NCI-H1694 (cell line): ENCODE data around the gene SACM1L.
A peak's percentile ranks its signal among the peaks of the same experiment; 100 is the strongest.

Source experiments
- DNase-seq: peaks from one replicate; lab custom pipeline; 2025; lab: John Stamatoyannopoulos, UW

The SACM1L gene, protein sequence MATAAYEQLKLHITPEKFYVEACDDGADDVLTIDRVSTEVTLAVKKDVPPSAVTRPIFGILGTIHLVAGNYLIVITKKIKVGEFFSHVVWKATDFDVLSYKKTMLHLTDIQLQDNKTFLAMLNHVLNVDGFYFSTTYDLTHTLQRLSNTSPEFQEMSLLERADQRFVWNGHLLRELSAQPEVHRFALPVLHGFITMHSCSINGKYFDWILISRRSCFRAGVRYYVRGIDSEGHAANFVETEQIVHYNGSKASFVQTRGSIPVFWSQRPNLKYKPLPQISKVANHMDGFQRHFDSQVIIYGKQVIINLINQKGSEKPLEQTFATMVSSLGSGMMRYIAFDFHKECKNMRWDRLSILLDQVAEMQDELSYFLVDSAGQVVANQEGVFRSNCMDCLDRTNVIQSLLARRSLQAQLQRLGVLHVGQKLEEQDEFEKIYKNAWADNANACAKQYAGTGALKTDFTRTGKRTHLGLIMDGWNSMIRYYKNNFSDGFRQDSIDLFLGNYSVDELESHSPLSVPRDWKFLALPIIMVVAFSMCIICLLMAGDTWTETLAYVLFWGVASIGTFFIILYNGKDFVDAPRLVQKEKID

DNA sequence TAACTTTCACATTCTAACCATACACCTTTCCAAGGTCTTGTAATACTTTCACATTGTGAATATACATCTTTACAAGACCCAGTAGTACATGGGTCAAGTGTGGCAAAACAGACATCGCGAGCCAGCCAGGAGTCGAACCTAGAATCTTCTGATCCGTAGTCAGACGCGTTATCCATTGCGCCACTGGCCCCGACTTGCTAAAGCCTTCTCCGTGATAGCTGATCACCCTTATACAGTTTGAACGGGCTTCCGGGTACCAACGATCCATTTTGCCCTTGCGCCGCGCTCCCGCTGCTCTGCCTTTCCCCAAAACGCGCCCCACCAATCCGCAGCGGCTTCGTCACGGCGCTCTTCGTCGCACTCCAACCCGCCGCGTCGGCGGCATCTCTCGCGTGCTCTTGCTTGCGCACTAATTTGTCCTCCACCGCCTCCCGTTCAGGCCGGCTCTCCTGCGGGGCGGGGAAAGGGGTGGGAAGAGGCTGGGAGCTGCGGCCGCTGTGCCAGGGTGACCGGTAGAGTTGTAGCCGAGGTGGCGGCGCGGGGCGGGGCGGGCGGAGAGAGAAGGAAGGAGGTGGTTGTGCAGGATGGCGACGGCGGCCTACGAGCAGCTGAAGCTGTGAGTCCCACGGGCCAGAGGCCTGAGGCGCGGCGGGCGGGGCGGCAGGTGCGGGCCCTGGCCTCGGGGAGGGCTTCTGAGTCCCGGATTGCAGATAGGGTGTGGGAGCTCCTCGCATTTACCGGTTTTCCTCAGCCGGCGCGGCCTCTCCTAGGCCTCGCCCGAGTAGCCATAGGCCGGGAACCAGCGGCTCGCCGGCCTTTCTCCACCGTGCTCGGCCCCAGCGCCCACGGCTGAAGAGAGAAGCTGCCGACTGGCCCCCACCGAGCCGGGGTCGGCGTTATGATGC, at the start of gene SACM1L:
TSS of gene SACM1L (plus strand) at position 515 of the 905 bp plus-strand sequence. CDS start at position 585, 70 bp downstream.
- peak; percentile 81 for DNase-seq

DNA sequence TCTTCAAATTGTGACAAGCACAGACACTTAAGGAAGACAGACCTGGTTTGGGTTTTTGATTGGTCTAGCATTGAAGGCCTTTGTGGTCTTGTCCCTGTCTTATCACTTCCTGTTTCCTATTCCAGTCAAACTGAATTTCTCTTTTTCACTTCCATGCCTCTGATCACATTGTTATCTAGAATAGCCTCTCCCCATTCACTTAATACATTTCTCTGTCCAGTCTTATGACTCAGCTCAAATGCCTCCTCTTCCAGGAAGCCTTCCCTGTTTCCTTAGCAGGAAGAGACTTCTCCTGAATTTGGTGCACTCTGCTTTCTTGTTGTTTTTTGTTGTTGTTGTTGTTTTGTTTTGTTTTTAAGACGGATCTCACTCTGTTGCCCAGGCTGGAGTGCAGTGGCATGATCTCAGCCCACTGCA, 49.1 kb upstream of the SACM1L start:
- DNase-seq, result no peak

DNA sequence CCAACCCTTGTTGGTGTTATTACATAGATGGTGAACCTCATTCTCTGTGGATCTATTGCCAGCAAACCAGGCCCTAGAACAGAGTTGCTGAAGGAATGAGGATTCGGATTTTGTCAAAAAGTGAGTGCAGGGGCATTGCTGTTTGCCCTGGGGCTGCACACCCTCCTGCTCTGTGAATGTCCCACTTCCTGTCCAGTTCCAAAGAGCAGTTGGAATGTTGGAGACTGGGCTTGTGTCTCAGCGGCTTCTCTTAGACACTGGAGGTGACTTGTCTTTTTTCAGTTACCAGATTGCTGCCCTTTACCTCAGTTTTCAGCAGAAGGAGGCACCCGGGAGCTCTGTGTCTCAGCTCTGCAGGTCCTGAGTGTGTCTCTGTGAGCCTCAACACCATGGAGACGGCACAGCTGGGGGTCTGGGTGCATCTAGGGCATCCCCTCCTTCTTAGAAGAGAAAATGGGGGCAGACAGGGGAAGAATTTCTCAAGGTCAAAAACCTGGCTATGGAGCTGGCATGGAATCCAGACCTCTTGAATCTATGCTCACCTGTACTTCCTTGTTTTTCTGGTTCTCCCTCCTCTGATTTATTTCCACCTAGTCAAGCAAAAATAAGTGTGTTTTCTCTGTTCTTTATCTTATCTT, 48.4 kb upstream of the SACM1L start:
- no peak for DNase-seq

DNA sequence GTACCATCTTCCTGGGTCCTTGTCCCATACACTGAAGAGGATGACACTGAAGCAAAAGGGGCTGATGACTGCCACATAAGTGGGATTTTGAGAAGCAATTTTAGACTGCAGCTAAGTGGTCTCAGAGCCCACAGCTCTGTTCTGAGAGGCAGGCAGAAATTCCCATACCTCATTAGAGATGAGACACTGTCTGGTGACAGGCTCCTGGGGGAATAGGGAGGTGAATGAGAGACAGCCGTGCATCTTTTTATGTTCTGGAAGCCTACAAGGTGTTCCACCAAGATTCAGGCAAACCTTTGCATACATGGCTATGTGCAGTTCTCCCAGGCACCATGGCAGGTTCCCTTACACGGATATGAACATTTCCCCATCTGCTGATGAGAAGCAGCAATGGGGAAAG, 47.4 kb upstream of the SACM1L start:
- no peak for DNase-seq

DNA sequence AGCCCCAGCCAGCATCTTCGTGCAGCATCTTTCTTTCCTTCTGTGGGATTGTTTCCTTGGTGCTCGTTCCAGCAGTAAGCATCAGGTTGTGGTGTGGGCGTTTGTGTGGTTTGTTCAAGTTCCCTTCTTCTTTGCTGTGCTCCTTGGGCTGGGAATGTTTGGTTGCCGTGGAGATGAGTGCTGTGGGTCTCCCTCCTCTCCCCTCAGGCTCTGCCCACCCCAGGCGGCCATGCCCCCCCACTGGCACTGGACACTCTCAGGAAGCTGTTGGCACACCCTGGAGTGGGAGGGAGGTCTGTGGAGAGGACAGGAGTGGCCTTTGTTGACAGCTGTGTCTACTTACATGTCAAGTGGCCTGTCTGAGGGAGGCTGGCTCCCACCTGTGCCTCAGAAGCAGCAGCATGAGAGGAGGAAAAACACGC, 46.5 kb upstream of the SACM1L start:
- no peak for DNase-seq

DNA sequence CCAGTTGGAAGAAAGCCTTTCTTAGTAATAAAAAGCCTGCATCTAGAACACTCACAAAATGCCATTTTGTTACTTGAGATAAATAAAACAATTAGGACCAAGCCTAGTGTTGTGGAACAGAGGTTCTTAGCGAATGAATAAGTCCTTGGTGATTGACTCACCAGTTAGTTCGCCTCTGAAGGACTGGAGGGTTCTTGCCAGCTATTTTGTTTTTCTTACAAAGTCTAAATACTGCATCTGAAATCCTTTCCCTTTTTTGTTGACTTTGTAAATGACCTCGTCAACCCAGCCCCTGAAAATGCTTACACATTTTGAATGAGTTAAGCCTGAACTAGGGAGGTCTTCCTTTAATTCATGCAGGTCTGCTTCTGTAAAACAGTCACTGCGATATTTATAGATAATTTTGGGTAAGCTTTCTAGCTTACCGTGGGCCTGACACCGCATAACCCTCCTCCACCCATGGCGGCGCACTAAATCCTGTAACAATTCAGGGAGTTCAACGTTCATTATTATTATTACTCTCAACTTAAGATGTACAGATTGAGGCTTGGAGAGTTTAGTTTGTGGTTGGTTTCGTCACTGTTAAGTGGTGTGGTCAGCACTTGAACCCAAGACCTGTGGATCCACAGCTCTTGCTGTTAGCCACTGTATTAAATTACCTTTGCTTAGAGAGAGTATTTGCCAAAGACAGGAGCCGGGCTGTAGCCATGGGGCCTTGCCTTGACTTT, 45.0 kb upstream of the SACM1L start:
- DNase-seq, result no peak

DNA sequence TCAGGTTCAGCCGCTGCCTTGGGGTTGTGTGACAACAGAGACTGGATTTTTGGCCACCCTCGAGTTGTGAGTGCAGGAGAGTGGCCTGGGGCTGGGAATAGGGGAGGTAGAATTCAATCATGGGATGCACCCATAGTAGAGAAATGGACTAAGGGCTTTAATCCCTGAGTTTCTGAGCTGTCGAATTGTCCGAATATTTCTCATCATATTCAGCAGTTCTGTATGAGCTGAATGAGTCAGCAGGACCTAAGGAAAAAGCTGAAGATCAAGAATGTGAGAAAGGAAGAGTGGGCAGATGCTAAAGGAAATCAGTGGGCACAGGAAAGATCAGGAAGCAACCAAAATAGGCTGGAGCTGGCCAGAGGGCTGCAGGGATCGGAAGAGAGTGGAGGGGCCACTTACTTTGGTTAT, 44.4 kb upstream of the SACM1L start:
- no peak for DNase-seq

DNA sequence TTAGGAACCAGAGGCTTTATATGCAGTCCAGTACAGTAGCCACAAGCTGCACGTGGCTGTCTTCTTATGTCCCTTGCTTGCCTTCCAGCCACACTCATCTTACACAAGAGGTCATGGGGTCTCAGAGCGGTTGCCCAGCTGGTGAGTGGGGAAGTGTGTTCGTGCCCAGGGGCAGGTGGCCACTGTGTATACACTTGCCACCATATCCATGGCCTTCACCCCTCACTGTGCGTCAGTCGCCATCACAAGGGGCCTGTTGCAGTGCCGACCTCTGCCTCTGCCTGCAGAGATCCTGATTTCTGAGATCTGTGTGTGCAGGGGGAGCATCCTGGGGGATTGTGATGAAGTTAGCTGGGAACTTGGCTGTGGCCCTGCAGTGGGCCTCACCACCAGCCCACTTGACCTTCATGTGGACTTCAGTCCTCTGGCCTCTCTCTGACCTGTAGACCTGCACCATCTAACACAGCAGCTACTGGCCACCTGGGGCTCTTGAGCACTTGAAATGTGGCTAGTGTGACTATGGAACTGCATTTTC, 43.1 kb upstream of the SACM1L start:
- no peak for DNase-seq

DNA sequence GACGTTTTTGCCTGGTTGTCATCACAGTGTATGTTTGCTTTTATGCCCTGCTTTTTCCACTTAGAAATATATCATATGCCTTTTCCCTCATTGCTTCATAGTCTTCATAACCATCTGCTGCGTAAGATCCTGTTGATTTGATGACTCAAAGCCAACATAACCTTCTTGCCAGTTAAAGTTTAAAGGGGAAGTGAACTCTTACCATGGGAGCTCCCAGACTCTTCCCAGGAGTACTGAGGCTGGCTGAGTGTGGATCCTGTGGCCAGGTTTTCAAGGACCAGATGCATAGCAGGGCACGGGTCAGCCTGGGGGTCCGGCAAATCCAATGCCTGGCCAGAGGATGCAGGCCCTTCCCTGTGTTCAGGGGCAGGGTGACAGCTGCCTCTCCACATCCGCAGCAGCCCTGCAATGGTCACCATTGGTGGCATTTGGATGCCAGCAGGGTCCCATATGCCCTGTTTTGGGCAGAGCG, 42.0 kb upstream of the SACM1L start:
- no peak for DNase-seq

DNA sequence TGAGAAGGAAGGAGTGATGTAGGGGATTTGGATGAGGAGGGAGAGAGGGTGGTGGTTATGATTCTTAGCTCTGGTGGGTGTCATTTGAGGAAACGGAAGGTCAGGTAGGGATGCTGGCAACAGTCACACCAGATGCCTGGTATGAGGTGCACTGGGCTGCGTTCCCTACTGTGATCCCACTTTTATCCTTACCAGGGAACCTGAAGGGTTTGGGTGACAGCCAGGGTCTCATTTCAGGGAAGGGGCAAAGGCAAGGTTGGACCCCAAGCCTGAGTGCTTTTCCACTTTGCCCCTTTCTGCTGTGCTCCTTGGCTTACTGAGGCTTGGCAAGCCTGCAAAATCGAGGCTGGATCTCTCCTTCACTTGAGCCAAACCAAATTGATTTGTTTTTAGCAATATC, 36.0 kb upstream of the SACM1L start:
- DNase-seq, result no peak

DNA sequence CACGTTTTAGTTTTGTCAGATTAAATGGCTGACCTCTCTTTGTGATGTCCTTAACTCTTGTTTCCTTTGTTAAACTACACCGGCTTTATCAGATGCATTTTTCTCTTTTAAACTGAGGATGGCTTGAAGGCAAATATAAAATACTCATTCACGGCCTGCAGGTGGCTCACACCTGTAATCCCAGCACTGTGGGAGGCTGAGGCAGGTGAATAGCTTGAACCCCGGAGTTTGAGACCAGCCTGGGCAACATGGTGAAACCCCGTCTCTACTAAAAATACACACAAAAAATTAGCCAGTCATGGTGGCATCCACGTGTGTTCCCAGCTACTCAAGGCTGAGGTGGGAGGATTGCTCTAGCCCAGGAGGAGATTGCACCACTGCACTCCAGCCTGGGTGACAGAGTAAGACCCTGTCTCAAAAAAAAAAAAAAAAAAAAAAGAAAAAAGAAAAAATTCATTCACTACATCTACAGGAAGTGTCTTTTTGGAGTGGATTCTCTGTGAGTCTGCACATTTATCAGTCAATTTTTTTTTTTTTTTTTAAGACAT, 34.7 kb upstream of the SACM1L start:
- no peak for DNase-seq

DNA sequence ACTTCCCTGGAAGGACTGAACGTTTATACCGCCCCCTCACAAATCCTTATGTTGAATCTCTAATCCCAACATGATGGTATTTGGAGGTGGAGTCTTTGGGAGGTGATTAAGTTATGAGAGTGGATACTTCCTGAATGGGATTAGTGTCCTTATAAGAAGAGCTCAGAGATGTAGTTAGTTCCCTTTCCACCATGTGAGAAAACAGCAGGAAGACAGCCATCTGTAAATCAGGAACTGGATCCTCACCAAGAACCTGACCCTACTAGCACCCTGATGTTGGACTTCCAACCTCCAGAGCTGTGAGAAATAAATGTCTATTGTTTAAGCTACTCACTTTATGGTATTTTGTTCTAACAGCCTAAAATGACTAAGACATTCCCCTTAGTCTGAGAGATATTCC, 33.3 kb upstream of the SACM1L start:
- DNase-seq, result no peak

DNA sequence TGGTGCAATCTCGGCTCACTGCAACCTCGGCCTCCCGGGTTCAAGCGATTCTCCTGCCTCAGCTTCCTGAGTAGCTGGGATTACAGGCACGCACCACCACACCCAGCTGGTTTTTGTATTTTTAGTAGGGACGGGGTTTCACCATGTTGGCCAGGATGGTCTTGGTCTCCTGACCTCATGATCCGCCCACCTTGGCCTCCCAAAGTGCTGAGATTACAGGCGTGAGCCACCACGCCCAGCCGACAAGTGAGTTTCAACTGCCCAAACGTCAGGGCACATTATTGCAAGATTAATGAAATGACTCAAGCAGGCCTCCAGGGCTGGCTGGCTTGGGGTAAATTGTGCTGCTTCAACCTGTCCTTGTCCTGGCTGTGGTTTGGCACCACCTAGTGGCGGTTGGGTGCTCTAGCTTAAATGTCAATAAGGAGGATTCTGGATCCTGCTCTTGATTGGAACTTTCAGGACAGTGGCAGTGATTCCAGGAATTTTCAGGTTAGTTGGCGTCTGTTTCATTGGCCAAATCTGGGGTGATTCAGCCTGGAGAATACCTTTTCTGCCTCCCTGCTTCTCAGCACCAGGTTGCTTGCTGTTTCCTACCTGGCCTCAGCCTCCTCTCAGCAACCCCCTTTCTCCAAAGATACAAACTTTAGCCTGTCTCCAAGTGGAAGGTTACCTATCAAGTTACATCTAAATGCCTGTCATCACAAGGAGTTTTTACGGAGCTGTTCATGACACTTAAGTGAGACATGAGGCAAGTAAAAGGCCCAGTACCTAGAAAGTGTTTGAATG, 32.4 kb upstream of the SACM1L start:
- DNase-seq, result peak; percentile 28

DNA sequence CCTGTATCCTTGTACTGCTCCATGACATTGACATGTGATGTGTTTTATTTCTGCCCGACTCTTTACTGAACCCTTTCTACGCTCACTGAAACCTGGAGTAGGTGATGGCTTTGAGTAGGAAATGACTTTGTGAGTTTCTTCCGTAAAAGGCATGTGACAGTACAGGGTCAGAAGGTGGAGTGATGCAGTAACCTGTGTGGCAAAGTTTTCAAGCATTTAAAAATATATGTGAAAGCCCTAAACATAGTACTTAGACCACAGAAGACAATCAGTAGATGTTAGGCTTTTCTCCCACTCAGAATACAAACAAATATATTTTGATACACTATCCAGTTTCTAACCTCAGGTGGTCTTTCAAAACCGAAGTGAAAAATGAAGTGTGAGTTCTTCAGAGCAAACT, 31.3 kb upstream of the SACM1L start:
- no peak for DNase-seq

DNA sequence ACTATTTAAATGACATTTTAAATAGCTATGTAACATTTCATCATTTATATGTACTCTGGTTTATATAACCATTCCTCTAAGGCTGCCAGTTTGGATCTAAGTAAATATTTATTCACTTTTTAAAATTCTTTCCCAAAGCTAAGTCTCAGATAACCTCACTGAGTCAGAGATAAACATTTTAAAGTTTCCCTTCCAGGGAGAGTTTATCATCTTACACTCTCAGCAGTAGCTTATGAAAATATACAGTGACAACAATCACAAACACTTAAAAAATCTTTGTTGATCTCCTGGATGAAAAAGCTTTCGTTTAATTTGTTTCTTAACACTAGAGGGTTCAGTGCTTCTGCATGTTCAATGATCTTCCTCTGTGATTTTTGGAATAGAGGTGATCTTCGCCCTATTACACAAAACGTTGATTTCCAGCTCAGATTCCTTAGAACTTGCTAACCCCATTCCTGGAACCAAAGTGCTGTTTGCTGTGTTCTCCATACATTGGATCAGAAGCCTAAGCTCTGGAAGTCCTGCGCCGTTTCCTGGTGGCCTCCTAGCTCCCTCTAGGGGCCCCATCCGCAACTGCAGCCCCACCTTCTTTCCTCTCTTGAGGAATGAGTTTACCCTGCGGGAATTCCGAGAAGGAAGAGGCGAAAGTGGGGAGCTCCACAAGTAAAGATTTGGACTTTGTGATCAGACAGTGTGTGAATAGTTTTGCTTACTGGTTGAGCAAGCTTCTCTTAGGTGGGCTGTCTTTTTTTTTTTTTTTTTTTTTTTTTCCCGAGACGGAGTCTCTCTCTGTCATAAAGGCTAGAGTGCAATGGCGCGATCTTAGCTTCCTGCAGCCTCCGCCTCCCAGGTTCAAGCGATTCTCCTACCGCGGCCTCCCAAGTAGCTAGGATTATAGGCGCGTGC, 29.3 kb upstream of the SACM1L start:
- peak; percentile 12 for DNase-seq

DNA sequence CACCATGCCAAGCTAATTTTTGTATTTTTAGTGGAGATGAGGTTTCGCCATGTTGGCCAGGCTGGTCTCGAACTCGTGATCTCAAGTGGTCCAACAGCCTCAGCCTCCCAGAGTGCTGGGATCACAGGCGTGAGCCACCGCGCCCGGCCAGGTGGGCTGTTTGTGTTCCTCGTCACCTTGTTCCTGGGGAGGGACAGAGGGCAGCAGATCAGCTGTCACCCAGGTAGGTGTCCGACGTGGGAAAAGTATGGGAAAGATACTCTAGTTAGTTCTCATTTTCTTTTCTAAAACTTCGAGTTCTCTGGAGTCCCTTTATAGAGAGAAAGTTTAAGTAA, 28.7 kb upstream of the SACM1L start:
- no peak for DNase-seq

DNA sequence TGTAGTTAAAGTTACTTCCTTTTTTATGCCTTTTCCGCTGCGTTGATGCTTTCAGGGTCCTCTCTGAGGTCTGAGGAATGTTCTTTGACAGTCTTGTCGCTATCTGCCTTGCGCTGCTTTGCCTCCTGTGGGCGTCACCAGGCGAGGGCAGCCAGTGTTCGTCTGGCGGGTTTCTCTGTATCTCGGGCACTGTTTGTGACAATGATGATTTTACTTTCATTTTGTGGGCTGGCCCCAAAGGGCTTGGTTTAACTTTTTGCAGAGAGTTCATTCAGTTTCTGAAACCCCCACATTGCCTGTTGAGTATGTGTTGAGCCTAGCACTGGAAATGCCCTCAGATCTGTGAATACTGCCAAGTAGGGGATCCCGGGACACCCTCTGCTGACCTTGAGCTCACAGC, 24.6 kb upstream of the SACM1L start:
- no peak for DNase-seq

DNA sequence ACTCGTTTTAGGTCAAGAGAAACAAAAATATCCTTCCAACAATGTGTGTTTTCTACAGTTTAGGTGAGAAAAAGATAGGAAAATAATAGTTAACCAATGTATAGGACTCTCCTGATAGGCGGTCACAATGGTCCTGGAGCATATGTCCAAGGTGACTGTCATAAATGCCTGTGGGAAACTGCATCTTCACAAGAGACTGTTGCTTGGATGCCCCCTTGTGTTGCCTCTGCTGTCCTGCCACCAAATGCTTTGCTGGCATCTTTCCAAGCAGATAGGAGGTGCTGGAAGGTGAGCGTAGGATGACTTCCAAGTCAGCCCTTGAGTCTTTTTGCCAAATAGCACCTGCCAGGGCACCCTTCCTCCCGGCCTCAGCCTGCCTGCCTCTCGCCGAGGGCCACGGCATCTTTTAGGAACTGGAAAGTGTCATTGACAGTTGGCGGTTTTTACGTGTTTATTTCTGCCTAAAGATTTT, 24.1 kb upstream of the SACM1L start:
- DNase-seq, result peak; percentile 15
